AG10803 (cell line): ENCODE results near the gene BAHCC1.

Experiments
- DNase-seq: peaks from one replicate; pipeline ENCODE4 v3.0.0; 2010; ENCODE audit warnings: low read depth
- H3K4me3 ChIP-seq: 2 replicates; pipeline ENCODE4 v1.5.1; 2011; ENCODE audit warnings: mild to moderate bottlenecking, low read length, control low read depth
- CTCF ChIP-seq: conservative IDR thresholded peaks from 2 replicates; pipeline ENCODE4 v1.5.1; 2011; ENCODE audit warnings: mild to moderate bottlenecking, low read length, control low read depth, inconsistent platforms

BAHCC1 gene

GRCh38 chr17:81398176-81398831 is 3.0 kb downstream of the BAHCC1 start:
- peak; percentile 48 for DNase-seq
- TF ChIP-seq CTCF: no peak
- H3K4me3 ChIP-seq: peak overlapping the region; percentile 74

GRCh38 chr17:81398832-81399411 is 3.7 kb downstream of the BAHCC1 start:
- no peak for TF ChIP-seq CTCF
- DNase-seq: peak; percentile 44
- peak overlapping the region; percentile 74 for H3K4me3 ChIP-seq

GRCh38 chr17:81399481-81400153 is 4.4 kb downstream of the BAHCC1 start:
- TF ChIP-seq CTCF: no peak
- no peak for DNase-seq

GRCh38 chr17:81400154-81400977 is 5.1 kb downstream of the BAHCC1 start:
- peak; percentile 53 for DNase-seq
- peak overlapping the region; percentile 69 for H3K4me3 ChIP-seq
- TF ChIP-seq CTCF: no peak

More at GRCh38 chr17:81399481-81400153, 4.4 kb downstream of the BAHCC1 start:
- peak overlapping the region; percentile 69 for H3K4me3 ChIP-seq

GRCh38 chr17:81400996-81401722 is 5.9 kb downstream of the BAHCC1 start:
- peak overlapping the region; percentile 69 for H3K4me3 ChIP-seq
- DNase-seq: peak; percentile 46
- no peak for TF ChIP-seq CTCF

GRCh38 chr17:81401723-81402529 is 6.7 kb downstream of the BAHCC1 start:
- peak; percentile 39 for TF ChIP-seq CTCF
- peak; percentile 51 for DNase-seq
- H3K4me3 ChIP-seq: peak overlapping the region; percentile 69
